Measurements from ENCODE around the gene PPDPF.

PPDPF gene

GRCh38 chr20:63539092-63539430, 18.5 kb downstream of the PPDPF start:
- DNase-seq = no peak

- no peak for DNase-seq
These were observed 19.1 kb downstream of the PPDPF start for GRCh38 chr20:63539441-63540370.

GRCh38 chr20:63540417-63541186, 20.0 kb downstream of the PPDPF start:
- no peak for DNase-seq

DNA sequence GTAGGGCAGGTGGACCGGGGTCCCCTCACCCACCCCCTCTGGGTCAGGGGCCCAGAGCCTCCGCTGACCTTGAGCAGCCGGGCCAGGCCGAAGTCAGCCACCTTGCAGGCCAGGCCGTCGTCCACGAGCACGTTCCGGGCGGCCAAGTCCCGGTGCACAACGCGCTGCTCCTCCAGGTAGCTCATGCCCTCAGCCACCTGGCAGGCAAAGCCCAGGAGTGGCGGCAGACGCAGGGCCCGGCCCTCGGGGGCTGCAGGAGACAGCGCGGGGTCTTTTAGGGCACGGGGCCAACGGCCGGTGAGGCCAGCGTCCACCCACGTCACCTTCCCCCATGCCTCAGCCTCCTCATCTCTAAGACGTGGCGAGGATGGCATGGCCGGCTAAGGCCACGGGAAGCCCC, 20.8 kb downstream of the PPDPF start:
- DNase-seq = no peak

- DNase-seq = no peak
These were observed 21.5 kb downstream of the PPDPF start for GRCh38 chr20:63542031-63542559.

DNA sequence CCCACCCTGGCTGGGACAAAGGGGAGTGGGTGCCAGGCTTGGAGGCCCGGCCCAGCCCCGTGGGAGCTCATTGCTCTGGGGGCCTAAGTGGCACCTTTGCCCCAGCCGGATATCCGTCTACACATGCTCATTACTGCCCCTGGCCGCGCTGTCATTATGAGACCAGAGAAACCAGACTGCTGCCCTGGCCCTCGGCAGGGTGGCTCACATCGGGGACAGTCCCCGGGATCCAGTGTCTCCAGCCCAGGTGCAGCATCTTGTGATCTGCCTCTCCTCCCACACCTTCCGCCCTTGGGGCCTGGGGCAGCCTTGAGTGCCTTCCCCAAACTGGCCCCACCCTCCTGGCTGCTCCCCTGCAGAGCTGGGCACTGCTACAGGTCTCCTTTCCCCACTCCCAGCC, 22.1 kb downstream of the PPDPF start:
- no peak for DNase-seq

DNA sequence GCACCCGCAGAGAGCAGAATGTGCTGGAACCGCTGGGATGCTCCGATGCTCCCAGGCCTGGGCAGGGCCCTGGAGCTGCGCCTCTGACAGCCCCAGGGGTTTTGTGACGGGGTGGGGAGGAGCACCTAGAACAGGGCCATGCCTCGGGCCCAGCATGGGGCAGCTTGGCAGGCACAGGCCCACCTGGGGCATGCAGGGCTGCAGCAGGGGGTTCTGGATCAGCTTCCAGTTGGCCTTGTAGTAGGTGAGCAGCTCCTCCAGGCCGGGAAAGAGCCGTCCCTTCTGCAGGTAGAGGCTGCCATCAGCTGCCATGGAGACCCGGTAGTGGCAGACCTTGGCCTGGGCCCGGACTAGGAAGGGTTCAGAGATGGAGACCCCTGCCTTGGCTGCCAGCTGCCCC, 22.6 kb downstream of the PPDPF start:
- DNase-seq = no peak

DNA sequence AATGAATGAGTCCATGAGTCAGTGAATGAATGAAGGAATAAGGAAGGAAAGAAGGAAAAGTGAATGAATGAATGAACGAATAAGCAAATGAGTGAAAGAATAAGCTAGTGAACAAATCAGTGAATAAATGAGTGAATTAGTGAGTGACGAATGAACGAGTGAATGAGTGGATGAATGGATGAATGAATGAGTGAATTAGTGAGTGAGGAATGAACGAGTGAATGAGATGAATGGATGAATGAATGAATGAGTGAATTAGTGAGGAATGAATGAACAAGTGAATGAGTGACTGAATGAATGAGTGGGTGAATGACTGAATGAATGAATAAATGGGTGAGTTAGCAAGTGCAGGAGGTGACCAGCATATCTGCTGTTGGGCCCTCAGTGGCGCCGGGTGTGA, 23.2 kb downstream of the PPDPF start:
- no peak for DNase-seq

GRCh38 chr20:63544241-63544957, 23.8 kb downstream of the PPDPF start:
- no peak for DNase-seq

GRCh38 chr20:63544958-63545516, 24.5 kb downstream of the PPDPF start:
- DNase-seq = no peak

DNA sequence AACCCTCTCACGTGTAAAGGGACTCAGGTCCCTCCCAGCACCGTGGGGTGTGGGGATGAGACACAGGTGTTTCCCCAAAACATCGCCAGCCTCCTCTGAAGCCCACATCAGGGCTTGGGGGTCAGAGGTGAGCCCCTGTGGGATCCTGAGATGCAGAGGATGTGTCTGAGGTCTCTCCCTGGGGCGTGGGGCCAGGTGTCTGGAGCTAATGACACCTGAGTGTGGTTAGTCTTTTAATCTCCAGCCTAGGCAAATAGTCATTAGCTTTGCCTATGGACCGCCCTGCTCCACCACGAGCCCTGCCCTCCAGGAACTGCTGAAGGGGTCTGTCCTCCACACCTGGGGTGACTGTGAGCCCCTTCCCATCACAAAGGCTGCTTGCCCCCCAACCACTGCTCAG, 25.2 kb downstream of the PPDPF start:
- no peak for DNase-seq

- DNase-seq = no peak
These were observed 25.8 kb downstream of the PPDPF start for GRCh38 chr20:63546256-63546955.

DNA sequence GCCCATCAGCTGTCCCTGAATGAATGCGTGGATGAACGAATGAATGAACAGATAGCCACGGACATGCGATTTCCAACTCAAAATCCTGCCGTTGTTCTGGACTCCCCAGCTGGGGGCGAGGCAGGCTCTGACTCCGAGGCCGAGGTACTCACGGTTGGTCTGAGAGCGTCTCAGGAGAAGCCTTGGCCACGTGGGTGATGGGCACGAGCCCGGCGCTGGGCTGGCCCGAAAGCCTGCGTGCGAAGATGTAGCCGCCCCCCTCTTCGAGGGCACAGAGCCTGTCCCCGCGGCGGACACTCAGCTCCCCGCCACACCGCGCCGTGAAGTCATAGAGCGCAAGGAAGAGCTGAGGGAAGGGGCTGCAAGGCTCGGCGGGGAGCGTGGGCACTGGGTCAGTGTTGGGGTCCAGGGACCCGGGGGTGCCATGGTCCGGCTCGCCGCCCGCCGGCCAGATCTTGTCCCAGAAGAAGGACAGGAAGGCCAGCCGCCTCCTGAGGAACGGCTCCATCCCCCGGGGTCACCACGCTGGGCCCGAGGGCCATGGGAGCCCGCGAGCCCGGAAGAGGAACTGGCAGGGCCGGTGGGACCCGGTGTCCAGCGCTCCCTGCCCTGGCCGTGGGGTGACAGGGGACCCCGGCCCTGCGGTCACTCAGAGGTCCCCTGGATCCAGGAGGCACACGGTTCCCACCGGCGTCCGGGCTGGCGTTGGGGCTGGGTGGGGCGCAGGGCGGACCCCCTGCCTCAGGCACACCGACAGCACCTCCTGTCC, 26.6 kb downstream of the PPDPF start:
- DNase-seq = no peak

DNA sequence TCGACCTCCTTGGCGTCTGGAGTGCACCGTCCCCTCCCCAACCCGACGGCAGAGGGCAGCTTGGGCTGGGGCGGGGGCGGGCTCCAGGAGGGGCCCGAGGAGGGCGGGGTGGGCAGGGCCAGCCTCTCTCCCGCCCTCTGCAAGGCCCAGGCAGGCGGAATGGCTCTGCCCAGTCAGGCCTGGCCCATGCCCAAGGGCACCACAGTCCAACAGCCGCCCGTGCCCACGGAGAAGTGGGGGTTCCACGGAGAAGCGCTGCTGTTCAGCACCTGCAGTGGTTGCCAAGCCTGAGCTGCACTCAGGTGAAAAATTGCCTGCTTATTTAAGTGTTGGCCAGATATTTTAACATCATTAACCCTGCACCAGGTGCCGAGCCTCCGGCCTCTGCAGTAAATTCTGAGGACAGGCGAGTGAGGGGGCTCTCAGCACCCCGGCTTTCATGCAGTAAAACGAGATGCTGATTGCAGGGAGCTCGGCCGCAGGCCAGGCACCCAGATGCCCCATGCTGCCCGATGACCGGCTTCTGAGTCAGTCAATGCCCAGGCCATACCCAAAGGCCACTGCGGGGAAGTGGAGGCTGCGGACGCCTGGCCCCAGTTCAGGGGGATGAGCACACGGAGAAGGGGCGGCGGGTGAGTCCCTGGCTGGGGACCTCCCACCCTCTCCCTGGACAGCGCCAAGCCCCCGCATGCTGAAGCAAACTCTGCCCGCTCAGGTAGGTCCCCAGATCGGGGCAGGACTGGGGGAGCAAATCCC, 27.3 kb downstream of the PPDPF start, which contains the start of gene SRMS:
SRMS (minus strand) TSS at position 25 of the 756 bp plus-strand sequence. CDS start 286 bp downstream, outside the sequence.
- DNase-seq = no peak

DNA sequence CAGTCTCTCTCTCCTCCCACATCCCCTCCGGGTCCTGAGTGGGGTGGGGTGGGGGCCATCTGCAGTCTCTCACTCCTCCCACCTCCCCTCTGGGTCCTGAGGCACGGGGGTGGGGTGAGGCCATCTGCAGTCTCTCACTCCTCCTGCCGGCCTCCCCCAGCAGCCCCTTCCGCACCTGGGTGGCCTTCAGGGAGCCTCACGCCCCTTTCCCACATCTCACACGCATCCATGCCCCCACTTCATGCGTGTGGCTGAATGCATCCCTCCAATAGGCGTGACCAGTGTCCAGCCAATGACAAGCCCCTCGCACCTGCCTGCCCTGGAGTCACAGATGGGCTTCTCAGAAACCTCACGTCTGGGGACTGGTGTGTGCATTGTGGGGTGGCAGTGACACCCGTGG, 28.0 kb downstream of the PPDPF start:
- DNase-seq = no peak

DNA sequence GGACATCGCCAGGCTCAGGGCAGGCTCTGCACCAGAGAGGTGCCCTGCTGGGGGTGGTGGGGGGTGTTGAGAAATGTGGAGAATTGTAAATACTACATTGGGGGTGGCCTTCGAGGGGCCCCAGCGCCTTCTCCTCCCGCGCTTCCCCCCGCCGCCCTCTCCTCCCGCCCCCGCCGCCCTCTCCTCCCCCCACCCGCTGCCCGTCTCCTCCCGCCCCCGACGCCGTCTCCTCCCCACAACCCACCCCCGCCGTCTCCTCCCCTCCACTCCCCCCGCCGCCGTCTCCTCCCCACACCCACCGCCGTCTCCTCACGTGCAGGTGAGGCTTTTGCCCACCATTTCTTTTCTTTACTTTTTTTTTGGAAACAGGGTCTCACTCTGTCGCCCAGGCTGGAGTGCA, 28.5 kb downstream of the PPDPF start:
- DNase-seq = no peak

DNA sequence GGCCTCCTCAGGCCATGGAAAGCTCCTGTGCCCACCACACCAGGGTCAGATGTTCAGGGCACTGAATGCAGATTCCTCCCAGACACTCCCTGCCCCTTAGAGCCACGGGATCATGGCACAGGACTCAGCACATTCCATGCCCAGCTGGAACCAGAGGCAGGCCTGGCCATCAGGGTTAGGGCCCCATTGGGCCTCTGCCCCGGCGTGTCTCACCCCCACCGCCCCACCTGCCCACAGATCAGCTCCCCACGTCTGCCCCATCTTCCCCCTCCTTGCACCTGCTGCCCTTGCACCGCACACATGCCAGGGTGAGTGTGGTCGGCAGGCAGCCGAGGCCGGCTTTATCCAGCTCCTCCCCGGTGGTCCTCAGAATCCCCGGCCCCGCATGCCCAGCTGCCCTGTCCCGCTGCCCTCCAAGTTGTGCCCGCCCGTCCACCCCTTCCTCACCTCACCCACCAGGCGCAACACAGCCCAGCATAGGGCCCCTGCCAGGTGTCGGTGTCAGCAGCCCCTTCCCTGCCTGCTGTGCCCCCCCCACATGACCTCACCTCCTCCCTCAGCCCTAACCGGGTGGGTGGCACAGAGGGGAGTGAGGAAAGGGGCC, 29.2 kb downstream of the PPDPF start:
- no peak for DNase-seq

DNA sequence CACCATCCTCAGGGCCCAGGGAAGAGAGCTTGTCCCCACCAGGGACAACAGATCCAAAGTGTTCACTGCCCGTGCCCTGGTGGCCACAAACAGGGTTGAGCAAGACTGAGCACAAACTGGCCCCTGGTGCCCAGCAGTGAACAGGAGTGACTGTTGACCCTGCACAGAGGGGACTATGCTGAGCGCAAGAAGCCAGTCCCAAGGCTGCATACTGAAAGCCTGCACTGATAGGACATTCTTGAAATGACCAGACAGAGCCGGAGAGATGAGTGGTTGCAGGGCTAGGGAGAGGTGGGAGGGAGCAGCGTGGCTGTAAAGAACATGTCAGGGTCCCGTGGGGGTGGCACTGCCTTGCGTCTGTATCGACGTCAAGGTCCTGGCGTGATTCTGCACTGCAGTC, 30.5 kb downstream of the PPDPF start:
- no peak for DNase-seq

DNA sequence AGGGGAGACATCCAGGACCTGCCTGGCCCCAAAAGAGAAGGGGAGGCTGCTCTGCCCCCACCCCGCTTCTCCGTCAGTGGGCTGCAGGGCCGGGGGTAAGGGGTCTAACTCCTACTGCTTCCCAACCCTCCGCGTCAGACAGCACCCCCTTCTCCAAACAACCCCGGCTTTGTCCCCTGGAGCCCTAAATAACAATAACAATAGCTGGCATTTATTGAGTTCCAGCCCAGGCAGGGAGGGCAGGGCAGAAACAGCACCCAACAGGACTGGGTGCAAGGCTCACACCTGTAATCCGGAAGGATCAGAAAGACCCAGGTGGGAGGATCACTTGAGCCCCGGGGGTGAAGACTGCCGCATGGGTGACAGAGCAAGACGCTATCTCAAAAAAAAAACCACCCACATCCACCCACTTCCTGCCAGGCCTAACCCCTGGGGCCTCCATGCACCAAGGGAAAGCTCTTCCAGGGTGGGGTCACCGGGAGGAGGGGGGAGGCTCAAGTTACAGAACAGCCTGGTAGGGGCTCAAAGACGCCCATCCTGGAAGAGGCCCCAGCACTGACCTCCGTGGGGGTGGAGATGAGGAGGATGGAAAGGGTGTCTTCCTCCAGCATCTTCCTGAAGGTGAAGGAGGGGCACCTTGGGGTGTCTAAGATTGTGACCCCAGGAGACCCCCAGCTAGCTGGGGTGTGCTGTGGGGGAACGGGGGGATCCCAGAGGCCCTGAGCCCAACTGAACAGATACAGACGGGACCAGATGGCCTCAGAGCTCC, 32.1 kb downstream of the PPDPF start:
- no peak for DNase-seq
